K562 (cell line): ENCODE results near the gene HSPA4L. TPM values are rescaled to one million over a fixed set of nuclear protein-coding genes. Genes with fewer than 3 reads are reported as not detected.
A peak's percentile ranks its signal among the peaks of the same experiment; 100 is the strongest.

Experiments
- ATAC-seq: fragments of 200-7000 bp; cut with Tn5 transposase; 3 replicates; pipeline ENCODE4 v1.9.1; 2020; ENCODE audit warnings: moderate library complexity
- BruUV-seq: library from RNA; stranded (reverse); fragments of 400-500 nt; replicated peaks from 2 replicates; lab custom pipeline; 2021; lab: Mats Ljungman, UMichigan
- CTCF ChIA-PET: fragments of 300-600 bp; formaldehyde crosslinking; extraction: SDS; loops from one replicate; lab custom pipeline; 2021; ENCODE audit warnings: low intra/inter-chr PET ratio; lab: Yijun Ruan, JAX
- POLR2A ChIA-PET: fragments of 300-600, 350-650 bp; sonication (Branson Sonifier 250); formaldehyde crosslinking; extraction: SDS; loops from one replicate; lab custom pipeline; 2021; ENCODE audit warnings: antibody characterized with exemption, inconsistent platforms; lab: Yijun Ruan, JAX
- DNase-seq, 4 experiments: peaks; one replicate each; pipeline versions ENCODE4 v3.0.0 to v3.0.0-alpha.2; 2011 to 2018; ENCODE audit warnings: low spot score in 3 of 4, mixed read lengths in 3 of 4; ENCODE audit errors: extremely low read depth in 1 of 4
- FAIRE-seq: peaks from 2 replicates; lab custom pipeline; 2011; peaks lifted over from hg19 to GRCh38; lab: Jason Lieb, UNC
- H2AFZ ChIP-seq: 2 replicates; pipeline ENCODE4 v1.6.0; 2011; ENCODE audit warnings: low read depth, low read length, control low read depth, inconsistent platforms
- H3K27ac ChIP-seq: fragments of 200-600 bp; 3 replicates; pipeline ENCODE4 v1.8.0; 2011; ENCODE audit warnings: low read depth, mild to moderate bottlenecking, control low read depth, inconsistent platforms, low read length, moderate library complexity, mixed read lengths; ENCODE audit errors: extremely low read depth
- H3K27me3 ChIP-seq, 2 experiments: fragments of 300-600 bp in 1 of 2; 2 replicates in 1 of 2; 3 replicates in 1 of 2; pipeline versions ENCODE4 v1.6.0 to v1.8.0; 2011; ENCODE audit warnings: inconsistent platforms in 2 of 2, low read length in 2 of 2, mild to moderate bottlenecking in 1 of 2, mixed read lengths in 1 of 2, moderate library complexity in 1 of 2; ENCODE audit not compliant: control insufficient read depth in 2 of 2, insufficient read depth in 2 of 2
- H3K36me3 ChIP-seq: fragments of 300-600 bp; 3 replicates; pipeline ENCODE4 v1.8.0; 2011; ENCODE audit warnings: mild to moderate bottlenecking, low read length, inconsistent platforms; ENCODE audit not compliant: control insufficient read depth, insufficient read depth
- H3K4me1 ChIP-seq, 2 experiments: fragments of 200-600 bp in 1 of 2; replicated peaks in 1 of 2; 2 replicates in 1 of 2; 3 replicates in 1 of 2; pipeline versions ENCODE4 v1.5.1 to v1.8.0; 2011; ENCODE audit warnings: inconsistent platforms in 2 of 2, low read length in 2 of 2, mild to moderate bottlenecking in 1 of 2, mixed read lengths in 1 of 2, moderate library complexity in 1 of 2; ENCODE audit not compliant: control insufficient read depth in 2 of 2, insufficient read depth in 2 of 2
- H3K4me2 ChIP-seq: 2 replicates; pipeline ENCODE4 v1.6.1; 2011; ENCODE audit warnings: low read length, control low read depth, inconsistent platforms, mixed read lengths; ENCODE audit not compliant: insufficient read depth
- H3K4me3 ChIP-seq: fragments of 200-600 bp; sonication (generic), shearing (Covaris generic); 2 replicates; pipeline ENCODE4 v1.5.1; 2016; ENCODE audit warnings: control low read depth, inconsistent platforms
- H3K79me2 ChIP-seq: fragments of 200-600 bp; 3 replicates; pipeline ENCODE4 v1.8.0; 2011; ENCODE audit warnings: low read length, inconsistent platforms; ENCODE audit not compliant: control insufficient read depth, insufficient read depth
- H3K9ac ChIP-seq, 2 experiments: 2 replicates each; pipeline versions ENCODE4 v1.6.0 to v1.6.1; 2011; ENCODE audit warnings: low read depth in 2 of 2, low read length in 2 of 2, control low read depth in 1 of 2, inconsistent platforms in 1 of 2, mild to moderate bottlenecking in 1 of 2, mixed read lengths in 1 of 2; ENCODE audit not compliant: insufficient read depth in 1 of 2
- H3K9me1 ChIP-seq: one replicate; pipeline ENCODE4 v1.6.0; 2011; ENCODE audit warnings: inconsistent platforms, mild to moderate bottlenecking, low read length, moderate library complexity; ENCODE audit not compliant: control insufficient read depth, insufficient read depth
- H3K9me3 ChIP-seq: replicated peaks from 2 replicates; pipeline ENCODE4 v1.5.1; 2011; ENCODE audit warnings: low read depth, low read length, inconsistent platforms; ENCODE audit not compliant: control insufficient read depth, insufficient read depth
- H4K20me1 ChIP-seq: replicated peaks from 2 replicates; pipeline ENCODE4 v1.6.1; 2011; ENCODE audit warnings: low read length, inconsistent platforms, mixed read lengths; ENCODE audit not compliant: control insufficient read depth, insufficient read depth
- CBX3 ChIP-seq, 2 experiments: IDR thresholded peaks; 1 replicate in 1 of 2; 2 replicates in 1 of 2; pipeline ENCODE4 v1.6.1; 2012; ENCODE audit warnings: inconsistent platforms in 2 of 2, low read length in 2 of 2, borderline replicate concordance in 1 of 2, control low read depth in 1 of 2
- CC2D1A ChIP-seq: fragments of 450-650 bp; IDR thresholded peaks from 2 replicates; pipeline ENCODE4 v1.6.1; 2017; ENCODE audit warnings: mild to moderate bottlenecking
- TGIF2 ChIP-seq: sonication (generic); formaldehyde crosslinking; IDR thresholded peaks from 2 replicates; pipeline ENCODE4 v1.8.1; 2022; ENCODE audit warnings: mild to moderate bottlenecking, missing genetic modification reagents, moderate library complexity
- WGBS: fragments of 100-300 bp; shearing (Covaris generic); methylation state at CpG from one replicate; pipeline ENCODE4 v1.1.6; 2016; ENCODE audit warnings: low coverage, mixed read lengths; ENCODE audit not compliant: insufficient coverage; ENCODE audit errors: missing lambda C conversion rate; 5-methylcytosine and 5-hydroxymethylcytosine counted together
- in situ Hi-C: fragments of 300-500 bp; cut with MboI; formaldehyde crosslinking; loops from 4 replicates; pipeline ENCODE4 v1.15.0; 2018; ENCODE audit warnings: inconsistent platforms, mixed read lengths
- intact Hi-C: fragments of 100-400 bp; cut with micrococcal nuclease; formaldehyde crosslinking; loops from 2 replicates; pipeline ENCODE4 v1.14.2; 2022
- polyA plus RNA-seq, 8 experiments: library from polyadenylated mRNA; depleted of rRNA in 4 of 8; stranded (reverse) in 5 of 8; unstranded in 3 of 8; fragments of >200 nt; fragmentation: Nextera tagmentation in 2 of 8; fragmentation: Illumina TruSeq in 1 of 8; extraction: Ambion mirVana in 2 of 8; extraction: Trizol in 1 of 8; gene quantifications; 2 replicates each; pipeline versions ENCODE4 v1.2.1 to v1.2.3, GENCODE V29; 2011 to 2014; ENCODE audit warnings: inconsistent platforms in 1 of 8, missing spikeins in 1 of 8
- total RNA-seq, 7 experiments: library from RNA; depleted of rRNA in 6 of 7; stranded (reverse); fragments of >200 nt in 6 of 7; fragmentation: Illumina TruSeq in 2 of 7; extraction: Trizol in 2 of 7; gene quantifications; 2 replicates each; pipeline versions ENCODE4 v1.2.1 to v1.2.3, GENCODE V29; 2011 to 2021; ENCODE audit warnings: low replicate concordance in 1 of 7
- TF ChIP-seq, protein P1 (sequence below): fragments of 450-650 bp; IDR thresholded peaks from 2 replicates; pipeline ENCODE4 v1.7.0; 2016; ENCODE audit warnings: borderline replicate concordance
- TF ChIP-seq, protein P2 (sequence below): sonication (generic); formaldehyde crosslinking; IDR thresholded peaks from 2 replicates; pipeline ENCODE4 v1.8.0; 2023; ENCODE audit warnings: mild to moderate bottlenecking, missing genetic modification reagents

HSPA4L gene
- total and polyA plus RNA-seq, 9 of the 15 experiments (the other 6 are each of a cell fraction or from before 2014, with no cell fraction given), result 12.3 to 37.0 (median 21.7) TPM

DNA sequence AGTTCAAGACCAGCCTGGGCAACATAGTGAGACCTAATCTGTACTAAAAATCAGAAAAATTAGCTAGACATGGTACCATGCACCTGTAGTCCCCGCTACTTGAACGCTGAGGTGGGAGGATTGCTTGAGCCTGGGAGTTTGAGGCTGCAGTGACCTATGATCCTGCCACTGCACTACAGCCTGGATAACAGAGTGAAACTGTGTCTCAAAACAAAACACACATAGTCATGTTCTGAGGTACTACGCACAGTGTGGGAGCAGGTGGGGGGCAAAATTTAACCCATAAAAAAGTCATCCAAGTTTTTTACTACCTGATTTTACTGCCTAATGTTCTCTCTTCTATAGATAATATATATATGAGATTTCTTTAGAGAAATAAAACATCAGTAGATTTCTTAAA, 28.4 kb downstream of the HSPA4L start:
- no peak overlapping the region for H3K9ac ChIP-seq
- WGBS, result 94% methylated on average over 3 of the region's 3 CpGs
- peak; percentile 54 for ATAC-seq
- H3K79me2 ChIP-seq, result no peaks in the 10 kb centered on the region
- ChIA-PET CTCF (no interaction called here), POLR2A (no interaction called here)
- no peaks in the 10 kb centered on the region for H4K20me1 ChIP-seq
- H2AFZ ChIP-seq, result no peak overlapping the region
- no peak overlapping the region for H3K27ac ChIP-seq
- TF ChIP-seq CC2D1A (no peak), TGIF2 (CRISPR knock-in tag) (no peak), CBX3 (IDR thresholded peaks at IDR 0.05; ENCODE audit: borderline replicate concordance in 1 of 2, low read length in 2 of 2) (no peak)
- TF ChIP-seq, protein P1, sequence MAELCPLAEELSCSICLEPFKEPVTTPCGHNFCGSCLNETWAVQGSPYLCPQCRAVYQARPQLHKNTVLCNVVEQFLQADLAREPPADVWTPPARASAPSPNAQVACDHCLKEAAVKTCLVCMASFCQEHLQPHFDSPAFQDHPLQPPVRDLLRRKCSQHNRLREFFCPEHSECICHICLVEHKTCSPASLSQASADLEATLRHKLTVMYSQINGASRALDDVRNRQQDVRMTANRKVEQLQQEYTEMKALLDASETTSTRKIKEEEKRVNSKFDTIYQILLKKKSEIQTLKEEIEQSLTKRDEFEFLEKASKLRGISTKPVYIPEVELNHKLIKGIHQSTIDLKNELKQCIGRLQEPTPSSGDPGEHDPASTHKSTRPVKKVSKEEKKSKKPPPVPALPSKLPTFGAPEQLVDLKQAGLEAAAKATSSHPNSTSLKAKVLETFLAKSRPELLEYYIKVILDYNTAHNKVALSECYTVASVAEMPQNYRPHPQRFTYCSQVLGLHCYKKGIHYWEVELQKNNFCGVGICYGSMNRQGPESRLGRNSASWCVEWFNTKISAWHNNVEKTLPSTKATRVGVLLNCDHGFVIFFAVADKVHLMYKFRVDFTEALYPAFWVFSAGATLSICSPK, result no peak
- TF ChIP-seq, protein P2, sequence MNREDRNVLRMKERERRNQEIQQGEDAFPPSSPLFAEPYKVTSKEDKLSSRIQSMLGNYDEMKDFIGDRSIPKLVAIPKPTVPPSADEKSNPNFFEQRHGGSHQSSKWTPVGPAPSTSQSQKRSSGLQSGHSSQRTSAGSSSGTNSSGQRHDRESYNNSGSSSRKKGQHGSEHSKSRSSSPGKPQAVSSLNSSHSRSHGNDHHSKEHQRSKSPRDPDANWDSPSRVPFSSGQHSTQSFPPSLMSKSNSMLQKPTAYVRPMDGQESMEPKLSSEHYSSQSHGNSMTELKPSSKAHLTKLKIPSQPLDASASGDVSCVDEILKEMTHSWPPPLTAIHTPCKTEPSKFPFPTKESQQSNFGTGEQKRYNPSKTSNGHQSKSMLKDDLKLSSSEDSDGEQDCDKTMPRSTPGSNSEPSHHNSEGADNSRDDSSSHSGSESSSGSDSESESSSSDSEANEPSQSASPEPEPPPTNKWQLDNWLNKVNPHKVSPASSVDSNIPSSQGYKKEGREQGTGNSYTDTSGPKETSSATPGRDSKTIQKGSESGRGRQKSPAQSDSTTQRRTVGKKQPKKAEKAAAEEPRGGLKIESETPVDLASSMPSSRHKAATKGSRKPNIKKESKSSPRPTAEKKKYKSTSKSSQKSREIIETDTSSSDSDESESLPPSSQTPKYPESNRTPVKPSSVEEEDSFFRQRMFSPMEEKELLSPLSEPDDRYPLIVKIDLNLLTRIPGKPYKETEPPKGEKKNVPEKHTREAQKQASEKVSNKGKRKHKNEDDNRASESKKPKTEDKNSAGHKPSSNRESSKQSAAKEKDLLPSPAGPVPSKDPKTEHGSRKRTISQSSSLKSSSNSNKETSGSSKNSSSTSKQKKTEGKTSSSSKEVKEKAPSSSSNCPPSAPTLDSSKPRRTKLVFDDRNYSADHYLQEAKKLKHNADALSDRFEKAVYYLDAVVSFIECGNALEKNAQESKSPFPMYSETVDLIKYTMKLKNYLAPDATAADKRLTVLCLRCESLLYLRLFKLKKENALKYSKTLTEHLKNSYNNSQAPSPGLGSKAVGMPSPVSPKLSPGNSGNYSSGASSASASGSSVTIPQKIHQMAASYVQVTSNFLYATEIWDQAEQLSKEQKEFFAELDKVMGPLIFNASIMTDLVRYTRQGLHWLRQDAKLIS, result no peak
- intact Hi-C loops (no loop called here), in situ Hi-C loops (no loop called here)
- H3K27me3 ChIP-seq, result no peaks in the 10 kb centered on the region
- no peak for DNase-seq
- H3K9me1 ChIP-seq, result no peaks in the 10 kb centered on the region
- no peak overlapping the region for H3K4me2 ChIP-seq
- no peak overlapping the region for H3K4me3 ChIP-seq
- H3K4me1 ChIP-seq, result no peaks in the 10 kb centered on the region
- H3K36me3 ChIP-seq, result peaks cover 54% of the 10 kb centered on the region
- no TSS peak for BruUV-seq
- H3K9me3 ChIP-seq, result no peaks in the 10 kb centered on the region
- peak; percentile 15 for FAIRE-seq
